AG10803 (cell line): ENCODE data around the gene EPS8L2.

Source experiments
- DNase-seq: peaks from one replicate; pipeline ENCODE4 v3.0.0; 2010; ENCODE audit warnings: low read depth
- H3K4me3 ChIP-seq: 2 replicates; pipeline ENCODE4 v1.5.1; 2011; ENCODE audit warnings: mild to moderate bottlenecking, low read length, control low read depth
- CTCF ChIP-seq: conservative IDR thresholded peaks from 2 replicates; pipeline ENCODE4 v1.5.1; 2011; ENCODE audit warnings: mild to moderate bottlenecking, low read length, control low read depth, inconsistent platforms

The EPS8L2 gene

GRCh38 chr11:769887-770641, 64.0 kb downstream of the EPS8L2 start:
- no peak for DNase-seq
- TF ChIP-seq CTCF = no peak
- no peak overlapping the region for H3K4me3 ChIP-seq

- DNase-seq = no peak
- no peak for TF ChIP-seq CTCF
- no peak overlapping the region for H3K4me3 ChIP-seq
These were observed 64.9 kb downstream of the EPS8L2 start for GRCh38 chr11:770642-771616.

- H3K4me3 ChIP-seq = no peak overlapping the region
- DNase-seq = no peak
- TF ChIP-seq CTCF = no peak
These were observed 65.7 kb downstream of the EPS8L2 start for GRCh38 chr11:771617-772204.

GRCh38 chr11:772429-773390, 66.7 kb downstream of the EPS8L2 start:
- no peak for DNase-seq
- no peak overlapping the region for H3K4me3 ChIP-seq
- TF ChIP-seq CTCF = no peak

GRCh38 chr11:773425-773824, 67.4 kb downstream of the EPS8L2 start:
- no peak for DNase-seq
- no peak for TF ChIP-seq CTCF
- no peak overlapping the region for H3K4me3 ChIP-seq

GRCh38 chr11:773830-774229, 67.8 kb downstream of the EPS8L2 start:
- DNase-seq = no peak
- TF ChIP-seq CTCF = no peak
- no peak overlapping the region for H3K4me3 ChIP-seq
